CD14-positive monocyte (primary cell): ENCODE measurements around the gene CFAP97. TPM values are rescaled to one million over a fixed set of nuclear protein-coding genes. Genes with fewer than 3 reads are reported as not detected.
"Not testable (repeated sequence)": the region's sequence is repeated elsewhere in the genome, so short reads cannot be mapped to it uniquely, and the experiment has no call there.

Source experiments
- DNase-seq, 3 donors: peaks; one replicate each; pipeline ENCODE4 v3.0.0-alpha.2; 2011 to 2022
- H2AFZ ChIP-seq: 2 replicates; pipeline ENCODE4 v1.6.0; 2012; ENCODE audit warnings: mild to moderate bottlenecking, low read depth, low read length, inconsistent platforms; ENCODE audit not compliant: insufficient read depth, poor library complexity, severe bottlenecking
- H3K27ac ChIP-seq, 2 donors: 1 replicate in 1 of 2; 2 replicates in 1 of 2; pipeline ENCODE4 v1.5.1; 2012 to 2013; ENCODE audit warnings: low read length in 2 of 2, control low read depth in 1 of 2, inconsistent platforms in 1 of 2, low read depth in 1 of 2, mild to moderate bottlenecking in 1 of 2
- H3K27me3 ChIP-seq, 2 donors: one replicate each; pipeline versions ENCODE4 v1.6.0 to v1.6.1; 2011 to 2013; ENCODE audit warnings: low read length in 2 of 2; ENCODE audit not compliant: control insufficient read depth in 2 of 2, insufficient read depth in 2 of 2
- H3K36me3 ChIP-seq, 2 donors: replicated peaks in 1 of 2; 1 replicate in 1 of 2; 2 replicates in 1 of 2; pipeline versions ENCODE4 v1.5.1 to v1.6.1; 2012 to 2013; ENCODE audit warnings: low read length in 2 of 2, control low read depth in 1 of 2, inconsistent platforms in 1 of 2, mild to moderate bottlenecking in 1 of 2; ENCODE audit not compliant: insufficient read depth in 2 of 2, control insufficient read depth in 1 of 2
- H3K4me1 ChIP-seq, 2 donors: 1 replicate in 1 of 2; 2 replicates in 1 of 2; pipeline versions ENCODE4 v1.5.1 to v1.6.1; 2012 to 2013; ENCODE audit warnings: low read length in 2 of 2, control low read depth in 1 of 2, inconsistent platforms in 1 of 2, mild to moderate bottlenecking in 1 of 2, moderate library complexity in 1 of 2; ENCODE audit not compliant: insufficient read depth in 2 of 2, control insufficient read depth in 1 of 2
- H3K4me2 ChIP-seq: replicated peaks from 2 replicates; pipeline ENCODE3; 2012; ENCODE audit warnings: low read length, moderate library complexity, mild to moderate bottlenecking; ENCODE audit not compliant: poor library complexity, severe bottlenecking; ENCODE audit errors: extremely low read depth
- H3K4me3 ChIP-seq, 3 experiments: fragments of 200-600 bp in 1 of 3; sonication (generic) in 1 of 3; replicated peaks in 1 of 3; 1 replicate in 2 of 3; 2 replicates in 1 of 3; pipeline ENCODE4 v1.5.1; 2011 to 2013; ENCODE audit warnings: low read length in 3 of 3, mild to moderate bottlenecking in 3 of 3, control low read depth in 2 of 3, low read depth in 2 of 3, inconsistent platforms in 1 of 3, moderate library complexity in 1 of 3
- H3K79me2 ChIP-seq: 2 replicates; pipeline ENCODE4 v1.6.0; 2012; ENCODE audit warnings: mild to moderate bottlenecking, control low read depth, inconsistent platforms, low read length, moderate library complexity; ENCODE audit not compliant: insufficient read depth
- H3K9ac ChIP-seq: 2 replicates; pipeline ENCODE4 v1.6.0; 2017; ENCODE audit warnings: low read length, mild to moderate bottlenecking; ENCODE audit not compliant: insufficient read depth, poor library complexity, severe bottlenecking
- H3K9me3 ChIP-seq, 2 donors: replicated peaks in 1 of 2; 1 replicate in 1 of 2; 2 replicates in 1 of 2; pipeline versions ENCODE4 v1.5.1 to v1.6.1; 2012 to 2013; ENCODE audit warnings: low read length in 2 of 2, control low read depth in 1 of 2; ENCODE audit not compliant: control insufficient read depth in 1 of 2, insufficient read depth in 1 of 2
- H4K20me1 ChIP-seq: 2 replicates; pipeline ENCODE4 v1.6.0; 2012; ENCODE audit warnings: mild to moderate bottlenecking, low read length, control low read depth, moderate library complexity; ENCODE audit not compliant: insufficient read depth
- H3K27ac Mint-ChIP-seq, 7 donors: one replicate each; pipeline ENCODE4 v1.8.0; 2020; ENCODE audit warnings: mild to moderate bottlenecking in 7 of 7, mixed read lengths in 7 of 7, moderate library complexity in 6 of 7, inconsistent platforms in 2 of 7
- H3K27me3 Mint-ChIP-seq, 3 donors: one replicate each; pipeline ENCODE4 v1.8.0; 2021 to 2022; ENCODE audit warnings: low read depth in 3 of 3, mild to moderate bottlenecking in 3 of 3, mixed read lengths in 3 of 3, moderate library complexity in 3 of 3, inconsistent platforms in 1 of 3
- H3K36me3 Mint-ChIP-seq, 2 donors: one replicate each; pipeline ENCODE4 v1.8.0; 2020; ENCODE audit warnings: mixed read lengths in 2 of 2, inconsistent platforms in 1 of 2, mild to moderate bottlenecking in 1 of 2
- H3K4me1 Mint-ChIP-seq: one replicate; pipeline ENCODE4 v1.8.0; 2020; ENCODE audit warnings: mild to moderate bottlenecking, mixed read lengths
- H3K4me3 Mint-ChIP-seq, 2 donors: one replicate each; pipeline ENCODE4 v1.8.0; 2020; ENCODE audit warnings: mild to moderate bottlenecking in 2 of 2, mixed read lengths in 2 of 2, moderate library complexity in 1 of 2
- H3K9me3 Mint-ChIP-seq, 7 donors: one replicate each; pipeline ENCODE4 v1.8.0; 2020 to 2022; ENCODE audit warnings: mixed read lengths in 7 of 7, mild to moderate bottlenecking in 6 of 7, moderate library complexity in 6 of 7, inconsistent platforms in 2 of 7
- CTCF ChIP-seq: fragments of 200-600 bp; IDR thresholded peaks from one replicate; pipeline ENCODE4 v1.8.0; 2022; ENCODE audit warnings: antibody characterized with exemption, mild to moderate bottlenecking
- WGBS: methylation state at CpG from one replicate; pipeline ENCODE4 v1.1.5; 2013; ENCODE audit warnings: missing lambda C conversion rate; ENCODE audit not compliant: insufficient coverage; 5-methylcytosine and 5-hydroxymethylcytosine counted together
- intact Hi-C, 2 donors: fragments of 100-400 bp; cut with micrococcal nuclease; formaldehyde crosslinking; loops; one replicate each; pipeline versions ENCODE4 v1.15.0 to v1.15.1; 2023
- polyA plus RNA-seq, 3 donors: library from polyadenylated mRNA; depleted of rRNA in 1 of 3; unstranded in 2 of 3; stranded (reverse) in 1 of 3; fragments of 300-500 nt in 2 of 3; fragments of >200 nt in 1 of 3; fragmentation: Illumina TruSeq in 2 of 3; gene quantifications; 1 replicate in 2 of 3; 2 replicates in 1 of 3; pipeline ENCODE4 v1.2.3, GENCODE V29; 2012 to 2021

The CFAP97 gene
- polyA plus RNA-seq, 3 donors: 2.7 to 16.8 (median 12.3) TPM

GRCh38 chr4:185205697-185206342, 2.0 kb upstream of the CFAP97 start:
- H3K9me3 Mint-ChIP-seq: peaks cover 0 to 19% (median 7%) of the 10 kb centered on the region in 7 donors
- H3K27ac ChIP-seq: no peak overlapping the region
- H3K27me3 Mint-ChIP-seq: peaks cover 36 to 54% (median 48%) of the 10 kb centered on the region in 3 donors
- no peak overlapping the region for H3K9ac ChIP-seq
- intact Hi-C loops: loop anchor here in 1 of 2 donors (10.0 kb wide), 1 partner anchor 1701 kb away; the partner anchor contains the start of gene ING2
- H4K20me1 ChIP-seq: no peaks in the 10 kb centered on the region
- peaks cover 0 to 3% of the 10 kb centered on the region in 2 donors for H3K9me3 ChIP-seq
- H3K4me1 ChIP-seq: peaks cover 23 to 50% of the 10 kb centered on the region in 2 donors
- no peak overlapping the region for H3K4me3 ChIP-seq
- 96% methylated on average over 4 of the region's 8 CpGs for WGBS
- H3K36me3 ChIP-seq: no peaks in the 10 kb centered on the region
- H3K79me2 ChIP-seq: no peaks in the 10 kb centered on the region
- TF ChIP-seq CTCF: no peak
- peaks cover 24 to 31% of the 10 kb centered on the region in 2 donors for H3K27me3 ChIP-seq
- H3K36me3 Mint-ChIP-seq: peaks cover 2 to 7% of the 10 kb centered on the region in 2 donors
- H3K27ac Mint-ChIP-seq: no peak overlapping the region
- no peak overlapping the region for H2AFZ ChIP-seq
- H3K4me3 Mint-ChIP-seq: no peak overlapping the region
- H3K4me2 ChIP-seq: no peak overlapping the region
- peaks cover 44% of the 10 kb centered on the region for H3K4me1 Mint-ChIP-seq
- no peak for DNase-seq

DNA sequence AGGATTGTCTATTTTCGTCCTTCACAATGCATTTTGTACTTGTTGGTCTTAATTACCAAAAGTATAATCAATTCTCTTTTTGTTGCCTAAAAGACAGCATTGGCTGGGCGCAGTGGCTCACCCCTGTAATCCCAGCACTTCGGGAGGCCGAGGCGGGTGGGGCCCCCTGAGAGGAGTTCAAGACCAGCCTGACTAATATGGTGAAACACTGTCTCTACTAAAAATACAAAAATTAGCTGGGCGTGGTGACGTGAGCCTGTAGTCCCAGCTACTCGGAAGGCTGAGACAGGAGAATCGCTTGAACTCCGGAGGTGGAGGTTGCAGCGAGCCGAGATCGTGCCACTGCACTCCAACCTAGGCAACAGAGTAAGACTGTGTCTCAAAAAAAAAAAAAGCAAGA, 1.3 kb upstream of the CFAP97 start:
- H3K4me2 ChIP-seq, DNase-seq, H3K4me3 ChIP-seq, H3K79me2 ChIP-seq, H3K27ac ChIP-seq, H3K9me3 ChIP-seq, H3K36me3 Mint-ChIP-seq, H2AFZ ChIP-seq, H4K20me1 ChIP-seq, H3K36me3 ChIP-seq, H3K4me3 Mint-ChIP-seq, H3K27ac Mint-ChIP-seq, H3K9ac ChIP-seq: not testable (repeated sequence)
- Histone ChIP-seq H3K4me1 (peaks cover 18 to 42% of the 10 kb centered on the region in 2 donors), H3K27me3 (peaks cover 19 to 25% of the 10 kb centered on the region in 2 donors)
- Mint-ChIP-seq H3K9me3 (peaks cover 0 to 14% (median 6%) of the 10 kb centered on the region in 7 donors), H3K4me1 (peaks cover 39% of the 10 kb centered on the region), H3K27me3 (peaks cover 30 to 48% (median 43%) of the 10 kb centered on the region in 3 donors)
- intact Hi-C loops: loop anchor here in 1 of 2 donors (10.0 kb wide), 1 partner anchor 1700 kb away; the partner anchor contains the start of gene ING2
- 99% methylated on average over 11 of the region's 13 CpGs for WGBS
